ENCODE measurements around the gene SHANK1.

SHANK1 gene

GRCh38 chr19:50676625-50677197 is 42.9 kb downstream of the SHANK1 start:
- Histone ChIP-seq H3K27ac (ENCODE audit: insufficient read depth in 1 of 2, low read depth in 1 of 2, low read length in 2 of 2, poor library complexity in 1 of 2, severe bottlenecking in 2 of 2) (no peak overlapping the region), H3K4me1 (ENCODE audit: control extremely low read depth in 1 of 4, control insufficient read depth in 4 of 4, insufficient read depth in 4 of 4, low read length in 3 of 4) (peaks cover 0 to 4% (median 0%) of the 10 kb centered on the region in 4 experiments), H3K27me3 (replicated peaks in 2 of 5; ENCODE audit: control insufficient read depth in 4 of 5, insufficient read depth in 5 of 5, low read length in 4 of 5) (peaks cover 0 to 74% (median 13%) of the 10 kb centered on the region in 5 experiments), H3K36me3 (ENCODE audit: control insufficient read depth in 4 of 4, insufficient read depth in 4 of 4, low read length in 3 of 4) (no peaks in the 10 kb centered on the region), H3K9me3 (ENCODE audit: control extremely low read depth in 1 of 5, control insufficient read depth in 4 of 5, insufficient read depth in 2 of 5, low read depth in 1 of 5, low read length in 4 of 5) (peaks cover 0 to 7% (median 3%) of the 10 kb centered on the region in 5 experiments), H3K4me3 (ENCODE audit: control insufficient read depth in 1 of 7, extremely low read depth in 1 of 7, insufficient read depth in 4 of 7, low read depth in 2 of 7, low read length in 6 of 7) (no peak overlapping the region)
- ChIA-PET CTCF (interaction anchor here (0.9 kb wide), 1 partner anchor 108 kb away, joined by 3 read pairs; no protein-coding TSS in a partner anchor), POLR2A (no interaction called here)
- WGBS (ENCODE audit: insufficient coverage): no CpG with 5 or more reads among the region's 1 CpG
- DNase-seq: no peak

GRCh38 chr19:50673118-50673517 is 46.5 kb downstream of the SHANK1 start:
- POLR2A ChIA-PET: no interaction called here
- peaks cover 5 to 84% (median 29%) of the 10 kb centered on the region in 5 experiments for H3K27me3 ChIP-seq (replicated peaks in 2 of 5; ENCODE audit: control insufficient read depth in 4 of 5, insufficient read depth in 5 of 5, low read length in 4 of 5)
- no peak overlapping the region for H3K4me3 ChIP-seq (ENCODE audit: control insufficient read depth in 1 of 7, extremely low read depth in 1 of 7, insufficient read depth in 4 of 7, low read depth in 2 of 7, low read length in 6 of 7)
- WGBS (ENCODE audit: insufficient coverage): 28% methylated on average over 14 of the region's 15 CpGs
- no peak for DNase-seq
- CTCF ChIA-PET: no interaction called here
- no peaks in the 10 kb centered on the region for H3K4me1 ChIP-seq (ENCODE audit: control extremely low read depth in 1 of 4, control insufficient read depth in 4 of 4, insufficient read depth in 4 of 4, low read length in 3 of 4)
- peaks cover 0 to 7% (median 3%) of the 10 kb centered on the region in 5 experiments for H3K9me3 ChIP-seq (ENCODE audit: control extremely low read depth in 1 of 5, control insufficient read depth in 4 of 5, insufficient read depth in 2 of 5, low read depth in 1 of 5, low read length in 4 of 5)
- no peak overlapping the region for H3K27ac ChIP-seq (ENCODE audit: insufficient read depth in 1 of 2, low read depth in 1 of 2, low read length in 2 of 2, poor library complexity in 1 of 2, severe bottlenecking in 2 of 2)
- H3K36me3 ChIP-seq (ENCODE audit: control insufficient read depth in 4 of 4, insufficient read depth in 4 of 4, low read length in 3 of 4): no peaks in the 10 kb centered on the region

GRCh38 chr19:50670102-50670380 is 49.6 kb downstream of the SHANK1 start:
- CTCF ChIA-PET: interaction anchor here (0.8 to 1.8 kb wide), 13 partner anchors 10 to 312 kb away, joined by 3 to 5 read pairs (median 3); no protein-coding TSS in a partner anchor
- POLR2A ChIA-PET: interaction anchor here (0.7 kb wide), 1 partner anchor 293 kb away, joined by 3 read pairs; no protein-coding TSS in a partner anchor
- Histone ChIP-seq H3K36me3 (ENCODE audit: control insufficient read depth in 4 of 4, insufficient read depth in 4 of 4, low read length in 3 of 4) (no peaks in the 10 kb centered on the region), H3K27me3 (replicated peaks in 2 of 5; ENCODE audit: control insufficient read depth in 4 of 5, insufficient read depth in 5 of 5, low read length in 4 of 5) (peaks cover 5 to 92% (median 23%) of the 10 kb centered on the region in 5 experiments), H3K9me3 (ENCODE audit: control extremely low read depth in 1 of 5, control insufficient read depth in 4 of 5, insufficient read depth in 2 of 5, low read depth in 1 of 5, low read length in 4 of 5) (no peaks in the 10 kb centered on the region), H3K4me3 (ENCODE audit: control insufficient read depth in 1 of 7, extremely low read depth in 1 of 7, insufficient read depth in 4 of 7, low read depth in 2 of 7, low read length in 6 of 7) (no peak overlapping the region), H3K4me1 (ENCODE audit: control extremely low read depth in 1 of 4, control insufficient read depth in 4 of 4, insufficient read depth in 4 of 4, low read length in 3 of 4) (peaks cover 0 to 5% (median 2%) of the 10 kb centered on the region in 4 experiments), H3K27ac (ENCODE audit: insufficient read depth in 1 of 2, low read depth in 1 of 2, low read length in 2 of 2, poor library complexity in 1 of 2, severe bottlenecking in 2 of 2) (no peak overlapping the region)
- DNase-seq: no peak
- 47% methylated on average over 5 of the region's 5 CpGs for WGBS (ENCODE audit: insufficient coverage)

GRCh38 chr19:50669302-50670101 is 50.1 kb downstream of the SHANK1 start:
- Histone ChIP-seq H3K27ac (ENCODE audit: insufficient read depth in 1 of 2, low read depth in 1 of 2, low read length in 2 of 2, poor library complexity in 1 of 2, severe bottlenecking in 2 of 2) (no peak overlapping the region), H3K27me3 (replicated peaks in 2 of 5; ENCODE audit: control insufficient read depth in 4 of 5, insufficient read depth in 5 of 5, low read length in 4 of 5) (peaks cover 5 to 96% (median 25%) of the 10 kb centered on the region in 5 experiments), H3K4me1 (ENCODE audit: control extremely low read depth in 1 of 4, control insufficient read depth in 4 of 4, insufficient read depth in 4 of 4, low read length in 3 of 4) (peaks cover 0 to 5% (median 2%) of the 10 kb centered on the region in 4 experiments), H3K36me3 (ENCODE audit: control insufficient read depth in 4 of 4, insufficient read depth in 4 of 4, low read length in 3 of 4) (no peaks in the 10 kb centered on the region), H3K9me3 (ENCODE audit: control extremely low read depth in 1 of 5, control insufficient read depth in 4 of 5, insufficient read depth in 2 of 5, low read depth in 1 of 5, low read length in 4 of 5) (peaks cover 0 to 3% (median 0%) of the 10 kb centered on the region in 5 experiments), H3K4me3 (ENCODE audit: control insufficient read depth in 1 of 7, extremely low read depth in 1 of 7, insufficient read depth in 4 of 7, low read depth in 2 of 7, low read length in 6 of 7) (no peak overlapping the region)
- POLR2A ChIA-PET: interaction anchor here (0.7 kb wide), 1 partner anchor 292 kb away, joined by 3 read pairs; no protein-coding TSS in a partner anchor
- CTCF ChIA-PET: interaction anchor here (0.8 to 1.8 kb wide), 13 partner anchors 9 to 312 kb away, joined by 3 to 5 read pairs (median 3); no protein-coding TSS in a partner anchor
- peak; percentile 40 to 53 (median 52) for DNase-seq
- 42% methylated on average over 20 of the region's 23 CpGs for WGBS (ENCODE audit: insufficient coverage)

- peaks cover 5 to 96% (median 21%) of the 10 kb centered on the region in 5 experiments for H3K27me3 ChIP-seq (replicated peaks in 2 of 5; ENCODE audit: control insufficient read depth in 4 of 5, insufficient read depth in 5 of 5, low read length in 4 of 5)
- no peak overlapping the region for H3K4me3 ChIP-seq (ENCODE audit: control insufficient read depth in 1 of 7, extremely low read depth in 1 of 7, insufficient read depth in 4 of 7, low read depth in 2 of 7, low read length in 6 of 7)
- H3K27ac ChIP-seq (ENCODE audit: insufficient read depth in 1 of 2, low read depth in 1 of 2, low read length in 2 of 2, poor library complexity in 1 of 2, severe bottlenecking in 2 of 2): no peak overlapping the region
- H3K4me1 ChIP-seq (ENCODE audit: control extremely low read depth in 1 of 4, control insufficient read depth in 4 of 4, insufficient read depth in 4 of 4, low read length in 3 of 4): peaks cover 0 to 5% (median 2%) of the 10 kb centered on the region in 4 experiments
- peaks cover 0 to 2% (median 0%) of the 10 kb centered on the region in 4 experiments for H3K36me3 ChIP-seq (ENCODE audit: control insufficient read depth in 4 of 4, insufficient read depth in 4 of 4, low read length in 3 of 4)
- ChIA-PET CTCF (interaction anchor here (0.9 to 1.6 kb wide), 3 partner anchors 14 to 311 kb away, joined by 3 to 4 read pairs (median 3); no protein-coding TSS in a partner anchor), POLR2A (no interaction called here)
- DNase-seq: no peak
- H3K9me3 ChIP-seq (ENCODE audit: control extremely low read depth in 1 of 5, control insufficient read depth in 4 of 5, insufficient read depth in 2 of 5, low read depth in 1 of 5, low read length in 4 of 5): peaks cover 0 to 8% (median 2%) of the 10 kb centered on the region in 5 experiments
- WGBS (ENCODE audit: insufficient coverage): 44% methylated on average over 14 of the region's 20 CpGs
Observed at GRCh38 chr19:50668879-50669278, 50.7 kb downstream of the SHANK1 start.

GRCh38 chr19:50668416-50668815 is 51.2 kb downstream of the SHANK1 start:
- peaks cover 0 to 5% (median 2%) of the 10 kb centered on the region in 4 experiments for H3K4me1 ChIP-seq (ENCODE audit: control extremely low read depth in 1 of 4, control insufficient read depth in 4 of 4, insufficient read depth in 4 of 4, low read length in 3 of 4)
- peaks cover 0 to 8% (median 3%) of the 10 kb centered on the region in 5 experiments for H3K9me3 ChIP-seq (ENCODE audit: control extremely low read depth in 1 of 5, control insufficient read depth in 4 of 5, insufficient read depth in 2 of 5, low read depth in 1 of 5, low read length in 4 of 5)
- DNase-seq: no peak
- H3K27me3 ChIP-seq (replicated peaks in 2 of 5; ENCODE audit: control insufficient read depth in 4 of 5, insufficient read depth in 5 of 5, low read length in 4 of 5): peaks cover 5 to 94% (median 21%) of the 10 kb centered on the region in 5 experiments
- peaks cover 0 to 2% (median 0%) of the 10 kb centered on the region in 4 experiments for H3K36me3 ChIP-seq (ENCODE audit: control insufficient read depth in 4 of 4, insufficient read depth in 4 of 4, low read length in 3 of 4)
- H3K27ac ChIP-seq (ENCODE audit: insufficient read depth in 1 of 2, low read depth in 1 of 2, low read length in 2 of 2, poor library complexity in 1 of 2, severe bottlenecking in 2 of 2): no peak overlapping the region
- WGBS (ENCODE audit: insufficient coverage): 4% methylated on average over 33 of the region's 49 CpGs
- ChIA-PET POLR2A (no interaction called here), CTCF (no interaction called here)
- H3K4me3 ChIP-seq (ENCODE audit: control insufficient read depth in 1 of 7, extremely low read depth in 1 of 7, insufficient read depth in 4 of 7, low read depth in 2 of 7, low read length in 6 of 7): no peak overlapping the region
